ENCODE measurements around the gene IER5L. TPM values are rescaled to one million over a fixed set of nuclear protein-coding genes. Genes with fewer than 3 reads are reported as not detected.

IER5L gene
- total and polyA plus RNA-seq, 2 experiments from 2014 or later = 38.0 to 39.7 TPM

- peak overlapping the region; percentile 61 for H3K27ac ChIP-seq
- no peak for TF ChIP-seq EZH2phosphoT487 (IDR thresholded peaks at IDR 0.05; ENCODE audit: low read depth, severe bottlenecking, unreplicated experiment)
- TF ChIP-seq CTCF (IDR thresholded peaks at IDR 0.05; ENCODE audit: poor library complexity) = no peak
- TF ChIP-seq EZH2 (IDR thresholded peaks at IDR 0.05; ENCODE audit: borderline replicate concordance) = no peak
Observed at GRCh38 chr9:129225490-129225778, 47.4 kb upstream of the IER5L start.

GRCh38 chr9:129224618-129225489 is 46.8 kb upstream of the IER5L start:
- Histone ChIP-seq H3K36me3 (replicated peaks; ENCODE audit: insufficient read depth, low read depth) (no peaks in the 10 kb centered on the region), H3K4me3 (no peak overlapping the region), H3K79me2 (no peaks in the 10 kb centered on the region), H2AFZ (no peak overlapping the region), H3K4me2 (no peak overlapping the region), H4K20me1 (ENCODE audit: insufficient read depth, poor library complexity, severe bottlenecking) (no peaks in the 10 kb centered on the region), H3K4me1 (ENCODE audit: insufficient read depth) (peaks cover 20% of the 10 kb centered on the region), H3K27me3 (no peaks in the 10 kb centered on the region), H3K9me2 (replicated peaks; ENCODE audit: insufficient read depth) (no peaks in the 10 kb centered on the region), H3K27ac (peak overlapping the region; percentile 61), H3K9me3 (ENCODE audit: low read depth) (no peaks in the 10 kb centered on the region)
- WGBS (ENCODE audit: low lambda C conversion rate, missing lambda C conversion rate) = 89% methylated on average over 17 of the region's 17 CpGs
- TF ChIP-seq EZH2phosphoT487 (IDR thresholded peaks at IDR 0.05; ENCODE audit: low read depth, severe bottlenecking, unreplicated experiment) = no peak
- no peak for TF ChIP-seq EZH2 (IDR thresholded peaks at IDR 0.05; ENCODE audit: borderline replicate concordance)
- no peak for TF ChIP-seq CTCF (IDR thresholded peaks at IDR 0.05; ENCODE audit: poor library complexity)
- no peak for DNase-seq (ENCODE audit: low spot score)

More at GRCh38 chr9:129225490-129225778, 47.4 kb upstream of the IER5L start:
- Histone ChIP-seq H4K20me1 (ENCODE audit: insufficient read depth, poor library complexity, severe bottlenecking) (no peaks in the 10 kb centered on the region), H3K4me2 (no peak overlapping the region), H3K79me2 (no peaks in the 10 kb centered on the region), H3K4me1 (ENCODE audit: insufficient read depth) (peaks cover 22% of the 10 kb centered on the region), H3K9me3 (ENCODE audit: low read depth) (no peaks in the 10 kb centered on the region), H3K9me2 (replicated peaks; ENCODE audit: insufficient read depth) (no peaks in the 10 kb centered on the region), H3K27me3 (no peaks in the 10 kb centered on the region), H3K4me3 (no peak overlapping the region), H2AFZ (no peak overlapping the region), H3K36me3 (replicated peaks; ENCODE audit: insufficient read depth, low read depth) (no peaks in the 10 kb centered on the region)
- 80% methylated on average over 3 of the region's 3 CpGs for WGBS (ENCODE audit: low lambda C conversion rate, missing lambda C conversion rate)
- no peak for DNase-seq (ENCODE audit: low spot score)

DNA sequence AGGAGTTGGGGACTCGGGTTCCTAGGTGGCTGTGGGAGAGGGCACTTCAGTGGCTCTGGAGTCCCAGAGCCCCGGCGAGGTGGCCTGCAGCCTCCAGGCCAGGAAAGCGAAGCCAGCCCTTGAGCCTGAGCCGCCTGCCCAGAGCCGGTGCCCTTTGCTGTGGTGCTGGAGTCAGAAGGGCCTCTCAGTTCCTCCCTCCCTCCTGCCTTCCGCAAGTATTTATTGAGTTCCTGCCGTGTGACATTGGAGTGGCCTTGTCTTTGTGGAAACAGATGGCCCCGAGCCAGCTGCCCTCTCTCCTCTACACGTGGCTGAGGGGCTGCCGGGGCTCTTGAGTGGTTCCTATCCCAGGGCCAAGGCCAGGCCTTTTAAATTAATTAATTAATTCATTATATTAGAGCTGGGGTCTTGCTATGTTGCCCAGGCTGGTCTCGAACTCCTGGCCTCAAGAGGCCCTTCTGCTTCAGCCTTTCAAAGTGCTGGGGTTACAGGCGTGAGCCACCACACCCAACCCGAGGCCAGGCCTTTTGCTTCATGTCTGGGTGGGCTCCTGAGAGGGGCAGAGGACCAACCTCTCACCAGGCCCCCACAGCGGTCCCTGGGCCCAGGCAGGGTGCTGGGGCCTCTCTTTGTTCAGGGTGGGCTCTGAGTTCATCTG is 45.6 kb upstream of the IER5L start:
- no peak for DNase-seq (ENCODE audit: low spot score)
- TF ChIP-seq EZH2 (IDR thresholded peaks at IDR 0.05; ENCODE audit: borderline replicate concordance) = no peak
- TF ChIP-seq EZH2phosphoT487 (IDR thresholded peaks at IDR 0.05; ENCODE audit: low read depth, severe bottlenecking, unreplicated experiment) = no peak
- no peak for TF ChIP-seq CTCF (IDR thresholded peaks at IDR 0.05; ENCODE audit: poor library complexity)
- no peaks in the 10 kb centered on the region for H3K9me3 ChIP-seq (ENCODE audit: low read depth)
- no peaks in the 10 kb centered on the region for H3K27me3 ChIP-seq
- no peak overlapping the region for H3K4me2 ChIP-seq
- peaks cover 15% of the 10 kb centered on the region for H3K4me1 ChIP-seq (ENCODE audit: insufficient read depth)
- H3K9me2 ChIP-seq (replicated peaks; ENCODE audit: insufficient read depth) = no peaks in the 10 kb centered on the region
- no peak overlapping the region for H3K27ac ChIP-seq
- 82% methylated on average over 15 of the region's 15 CpGs for WGBS (ENCODE audit: low lambda C conversion rate, missing lambda C conversion rate)
- H3K79me2 ChIP-seq = no peaks in the 10 kb centered on the region
- H3K4me3 ChIP-seq = no peak overlapping the region
- H4K20me1 ChIP-seq (ENCODE audit: insufficient read depth, poor library complexity, severe bottlenecking) = no peaks in the 10 kb centered on the region
- H3K36me3 ChIP-seq (replicated peaks; ENCODE audit: insufficient read depth, low read depth) = no peaks in the 10 kb centered on the region
- H2AFZ ChIP-seq = no peak overlapping the region
